ENCODE data around the gene ACP2. TPM values are rescaled to one million over a fixed set of nuclear protein-coding genes. Genes with fewer than 3 reads are reported as not detected.

Gene ACP2
- total RNA-seq, 3 donors from 2014 or later = 39.7 to 45.2 (median 41.9) TPM

DNA sequence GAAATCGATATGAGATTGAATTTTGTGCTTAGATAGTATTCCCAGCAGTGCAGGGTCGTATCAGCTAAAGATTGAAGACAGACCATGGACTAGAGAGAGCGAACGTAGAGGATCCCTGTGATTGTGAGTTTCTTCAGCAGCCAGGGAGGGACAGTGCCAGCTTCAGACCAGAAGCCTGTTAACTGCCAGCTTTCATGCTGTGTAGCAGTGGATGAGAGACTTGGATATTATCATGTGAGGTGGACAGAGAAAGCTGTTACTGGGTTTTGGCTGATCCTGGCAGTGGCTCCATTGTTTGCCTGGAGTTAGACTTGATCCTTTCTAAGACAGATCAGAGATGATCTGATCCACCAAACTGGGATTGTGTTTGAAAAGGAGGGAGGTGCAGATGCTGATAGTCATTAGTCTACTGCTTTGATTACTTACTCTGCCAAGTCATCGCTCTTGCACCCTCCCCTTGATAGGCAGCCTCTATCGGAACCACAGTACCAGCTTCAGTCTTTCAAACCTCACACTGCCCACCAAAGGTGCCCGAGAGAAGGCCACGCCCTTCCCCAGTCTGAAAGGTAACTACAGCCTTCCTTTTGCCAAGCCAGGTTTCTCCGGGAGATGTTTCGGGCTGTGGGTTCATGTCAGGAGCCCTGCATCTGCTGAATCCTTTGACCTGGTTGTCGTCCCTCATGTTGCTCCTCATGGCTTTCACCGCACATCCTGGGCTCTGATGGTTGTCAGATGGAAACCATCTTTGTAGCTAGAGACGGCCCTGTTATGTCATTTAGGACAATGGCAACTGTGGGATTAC lies 37.6 kb upstream of the ACP2 start:
- no peaks in the 10 kb centered on the region for H3K4me1 ChIP-seq
- no peak overlapping the region for H3K4me3 ChIP-seq
- H3K9me3 ChIP-seq = no peaks in the 10 kb centered on the region
- TF ChIP-seq, protein P1, sequence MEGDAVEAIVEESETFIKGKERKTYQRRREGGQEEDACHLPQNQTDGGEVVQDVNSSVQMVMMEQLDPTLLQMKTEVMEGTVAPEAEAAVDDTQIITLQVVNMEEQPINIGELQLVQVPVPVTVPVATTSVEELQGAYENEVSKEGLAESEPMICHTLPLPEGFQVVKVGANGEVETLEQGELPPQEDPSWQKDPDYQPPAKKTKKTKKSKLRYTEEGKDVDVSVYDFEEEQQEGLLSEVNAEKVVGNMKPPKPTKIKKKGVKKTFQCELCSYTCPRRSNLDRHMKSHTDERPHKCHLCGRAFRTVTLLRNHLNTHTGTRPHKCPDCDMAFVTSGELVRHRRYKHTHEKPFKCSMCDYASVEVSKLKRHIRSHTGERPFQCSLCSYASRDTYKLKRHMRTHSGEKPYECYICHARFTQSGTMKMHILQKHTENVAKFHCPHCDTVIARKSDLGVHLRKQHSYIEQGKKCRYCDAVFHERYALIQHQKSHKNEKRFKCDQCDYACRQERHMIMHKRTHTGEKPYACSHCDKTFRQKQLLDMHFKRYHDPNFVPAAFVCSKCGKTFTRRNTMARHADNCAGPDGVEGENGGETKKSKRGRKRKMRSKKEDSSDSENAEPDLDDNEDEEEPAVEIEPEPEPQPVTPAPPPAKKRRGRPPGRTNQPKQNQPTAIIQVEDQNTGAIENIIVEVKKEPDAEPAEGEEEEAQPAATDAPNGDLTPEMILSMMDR (IDR thresholded peaks at IDR 0.05) = no peak
- no peak for TF ChIP-seq POLR2A (IDR thresholded peaks at IDR 0.05)
- TF ChIP-seq POLR2AphosphoS5 (IDR thresholded peaks at IDR 0.05) = no peak
- intact Hi-C loops (cut with DNase I; ENCODE audit: low total_unique reads) = no loop called here
- no peaks in the 10 kb centered on the region for H3K27me3 ChIP-seq
- no peak for DNase-seq (ENCODE audit: low spot score in 2 of 2)
- H3K36me3 ChIP-seq = peaks cover 34% of the 10 kb centered on the region
- H3K27ac ChIP-seq = no peak overlapping the region

DNA sequence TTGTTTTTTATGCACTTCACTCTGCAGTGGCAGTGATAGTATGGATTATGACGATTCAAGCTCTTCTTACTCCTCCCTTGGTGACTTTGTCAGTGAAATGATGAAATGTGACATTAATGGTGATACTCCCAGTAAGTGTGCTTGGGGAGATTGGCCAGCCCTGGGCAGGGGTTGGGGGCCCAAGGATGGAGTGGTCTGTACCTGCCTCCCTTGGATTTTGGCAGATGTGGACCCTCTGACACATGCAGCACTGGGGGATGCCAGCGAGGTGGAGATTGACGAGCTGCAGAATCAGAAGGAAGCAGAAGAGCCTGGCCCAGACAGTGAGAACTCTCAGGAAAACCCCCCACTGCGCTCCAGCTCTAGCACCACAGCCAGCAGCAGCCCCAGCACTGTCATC lies 35.5 kb upstream of the ACP2 start:
- H3K4me1 ChIP-seq = no peaks in the 10 kb centered on the region
- DNase-seq (ENCODE audit: low spot score in 2 of 2) = no peak
- TF ChIP-seq POLR2A (IDR thresholded peaks at IDR 0.05) (no peak), POLR2AphosphoS5 (IDR thresholded peaks at IDR 0.05) (no peak)
- TF ChIP-seq, protein P1 (IDR thresholded peaks at IDR 0.05) = no peak
- intact Hi-C loops (cut with DNase I; ENCODE audit: low total_unique reads) = no loop called here
- no peak overlapping the region for H3K27ac ChIP-seq
- H3K36me3 ChIP-seq = peaks cover 33% of the 10 kb centered on the region
- H3K27me3 ChIP-seq = no peaks in the 10 kb centered on the region
- H3K4me3 ChIP-seq = no peak overlapping the region
- no peaks in the 10 kb centered on the region for H3K9me3 ChIP-seq

DNA sequence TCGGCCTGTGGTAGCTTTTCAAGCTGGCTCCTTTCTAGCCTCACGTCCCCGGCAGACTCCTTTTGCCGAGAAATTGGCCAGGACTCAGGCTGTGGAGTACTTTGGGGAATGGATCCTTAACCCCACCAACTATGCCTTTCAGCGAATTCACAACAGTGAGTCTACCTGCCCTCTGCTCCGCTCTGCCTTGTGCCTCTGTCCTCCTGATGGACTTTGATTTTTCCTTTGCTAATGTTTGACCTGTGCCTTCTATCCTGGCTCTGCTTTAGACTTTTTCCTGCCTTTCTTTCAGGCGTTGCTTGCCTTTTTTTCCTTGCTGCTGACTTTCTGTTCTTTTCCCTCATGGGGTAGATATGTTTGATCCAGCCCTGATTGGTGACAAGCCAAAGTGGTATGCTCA lies 33.8 kb upstream of the ACP2 start:
- peaks cover 43% of the 10 kb centered on the region for H3K36me3 ChIP-seq
- H3K9me3 ChIP-seq = no peaks in the 10 kb centered on the region
- no peak overlapping the region for H3K27ac ChIP-seq
- H3K4me1 ChIP-seq = no peaks in the 10 kb centered on the region
- DNase-seq (ENCODE audit: low spot score in 2 of 2) = no peak
- intact Hi-C loops (cut with DNase I; ENCODE audit: low total_unique reads) = no loop called here
- no peak overlapping the region for H3K4me3 ChIP-seq
- no peaks in the 10 kb centered on the region for H3K27me3 ChIP-seq
- no peak for TF ChIP-seq POLR2AphosphoS5 (IDR thresholded peaks at IDR 0.05)
- TF ChIP-seq, protein P1 (IDR thresholded peaks at IDR 0.05) = no peak
- no peak for TF ChIP-seq POLR2A (IDR thresholded peaks at IDR 0.05)

DNA sequence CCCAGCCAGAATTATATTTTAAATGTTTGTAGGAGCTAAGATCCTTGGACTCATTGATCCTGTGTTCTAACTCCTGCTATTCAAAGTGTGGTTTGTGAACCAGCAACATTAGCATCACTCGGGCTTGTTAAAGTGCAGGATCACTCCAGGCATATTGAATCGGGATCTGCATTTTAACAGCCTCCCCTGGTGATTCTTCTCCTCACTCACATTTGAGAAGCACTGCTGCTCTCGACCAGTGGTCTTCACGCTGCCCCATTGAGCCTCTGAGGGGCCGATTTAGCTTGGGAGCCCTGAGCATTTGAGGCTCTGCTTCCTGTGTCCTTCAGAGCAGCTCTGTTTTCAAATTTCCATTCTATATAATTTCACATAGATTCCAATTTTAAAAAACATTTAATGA lies 32.2 kb upstream of the ACP2 start:
- TF ChIP-seq POLR2AphosphoS5 (IDR thresholded peaks at IDR 0.05) (no peak), POLR2A (IDR thresholded peaks at IDR 0.05) (no peak)
- TF ChIP-seq, protein P1 (IDR thresholded peaks at IDR 0.05) = no peak
- Histone ChIP-seq H3K27me3 (no peaks in the 10 kb centered on the region), H3K27ac (no peak overlapping the region), H3K4me1 (no peaks in the 10 kb centered on the region), H3K9me3 (no peaks in the 10 kb centered on the region), H3K4me3 (no peak overlapping the region), H3K36me3 (peaks cover 38% of the 10 kb centered on the region)
- intact Hi-C loops (cut with DNase I; ENCODE audit: low total_unique reads) = no loop called here
- no peak for DNase-seq (ENCODE audit: low spot score in 2 of 2)

DNA sequence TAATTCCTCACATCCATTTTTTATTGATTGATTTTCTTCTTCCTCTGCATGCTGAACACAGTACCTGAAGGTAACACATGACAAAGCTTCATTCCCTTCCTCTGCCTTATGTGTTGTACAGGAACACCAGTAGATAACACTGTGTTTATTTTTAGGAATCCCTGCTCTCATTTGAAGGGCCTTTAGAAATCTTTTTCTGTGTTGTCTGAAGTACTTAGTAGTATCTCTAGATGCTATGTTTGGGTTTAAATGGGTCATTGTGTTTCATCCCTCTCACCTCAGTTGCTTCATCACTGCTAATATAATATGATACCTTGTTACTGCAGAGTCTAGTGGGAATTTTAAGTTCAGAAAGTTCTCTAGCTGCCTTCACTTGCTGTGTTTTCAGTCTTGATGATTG lies 31.5 kb upstream of the ACP2 start:
- DNase-seq (ENCODE audit: low spot score in 2 of 2) = no peak
- intact Hi-C loops (cut with DNase I; ENCODE audit: low total_unique reads) = no loop called here
- Histone ChIP-seq H3K27ac (no peak overlapping the region), H3K36me3 (peaks cover 37% of the 10 kb centered on the region), H3K4me3 (no peak overlapping the region), H3K9me3 (no peaks in the 10 kb centered on the region), H3K27me3 (no peaks in the 10 kb centered on the region), H3K4me1 (no peaks in the 10 kb centered on the region)
- no peak for TF ChIP-seq POLR2A (IDR thresholded peaks at IDR 0.05)
- TF ChIP-seq POLR2AphosphoS5 (IDR thresholded peaks at IDR 0.05) = no peak
- TF ChIP-seq, protein P1 (IDR thresholded peaks at IDR 0.05) = no peak
